PC-3 (cell line): ENCODE measurements around the gene SLC38A3.

Experiments used
- CTCF ChIP-seq: fragments of 300-600 bp; sonication (generic); conservative IDR thresholded peaks from 2 replicates; pipeline ENCODE4 v1.5.1; 2017; ENCODE audit warnings: antibody characterized with exemption, low read depth, mild to moderate bottlenecking, low read length
- EZH2 ChIP-seq: fragments of 300-600 bp; sonication (generic); IDR thresholded peaks from one replicate; pipeline ENCODE4 v1.6.1; 2017; ENCODE audit warnings: antibody characterized with exemption, mild to moderate bottlenecking, low read length; ENCODE audit not compliant: unreplicated experiment
- EZH2phosphoT487 ChIP-seq: fragments of 300-600 bp; sonication (generic); IDR thresholded peaks from 2 replicates; pipeline ENCODE4 v1.6.1; 2018; ENCODE audit warnings: mild to moderate bottlenecking, antibody characterized with exemption, low read length, borderline replicate concordance

- TF ChIP-seq CTCF (no peak), EZH2phosphoT487 (no peak), EZH2 (no peak)
Observed at GRCh38 chr3:50196253-50196801, 8.7 kb upstream of the SLC38A3 start.
